Adrenal gland (tissue), 12 donors: ENCODE data around the gene DEDD. TPM values are rescaled to one million over a fixed set of nuclear protein-coding genes. Genes with fewer than 3 reads are reported as not detected.
A peak's percentile ranks its signal among the peaks of the same experiment; 100 is the strongest.
"Not testable (repeated sequence)": the region's sequence is repeated elsewhere in the genome, so short reads cannot be mapped to it uniquely, and the experiment has no call there.

Experiments used
- DNase-seq, 7 donors: peaks; one replicate each; pipeline ENCODE4 v3.0.0-alpha.2; 2019 to 2020
- H3K27ac ChIP-seq, 5 donors: fragments of 200-600 bp; sonication (generic) in 4 of 5; 1 replicate in 3 of 5; 2 replicates in 2 of 5; pipeline versions ENCODE4 v1.5.1 to v1.8.0; 2016 to 2020; ENCODE audit warnings: mild to moderate bottlenecking in 1 of 5
- H3K27me3 ChIP-seq: fragments of 200-600 bp; 2 replicates; pipeline ENCODE4 v1.8.0; 2021
- H3K36me3 ChIP-seq, 2 donors: fragments of 200-600 bp; replicated peaks in 1 of 2; 1 replicate in 1 of 2; 2 replicates in 1 of 2; pipeline versions ENCODE4 v1.5.1 to v1.8.0; 2018 to 2022
- H3K4me1 ChIP-seq, 2 donors: fragments of 200-600 bp; replicated peaks in 1 of 2; 1 replicate in 1 of 2; 2 replicates in 1 of 2; pipeline versions ENCODE4 v1.5.1 to v1.8.0; 2018 to 2021
- H3K4me3 ChIP-seq, 4 donors: fragments of 200-600 bp; sonication (generic) in 3 of 4; one replicate each; pipeline ENCODE4 v1.5.1; 2016 to 2018
- H3K9me3 ChIP-seq, 3 donors: fragments of 200-600 bp; sonication (generic) in 1 of 3; replicated peaks in 1 of 3; 1 replicate in 2 of 3; 2 replicates in 1 of 3; pipeline versions ENCODE4 v1.5.1 to v1.8.0; 2016 to 2021
- POLR2A ChIP-seq, 2 donors: fragments of 450-650 bp; IDR thresholded peaks; one replicate each; pipeline ENCODE4 v1.6.1; 2017; ENCODE audit warnings: antibody characterized with exemption in 2 of 2, mild to moderate bottlenecking in 2 of 2, moderate library complexity in 1 of 2
- WGBS, 4 donors: extraction: QIAGEN DNeasy Blood & Tissue Kit in 2 of 4; methylation state at CpG; one replicate each; pipeline versions ENCODE4 v1.1.5 to v1.1.7; 2013 to 2017; 5-methylcytosine and 5-hydroxymethylcytosine counted together
- intact Hi-C, 2 donors: fragments of 100-400 bp; cut with DNase I; formaldehyde crosslinking; loops; one replicate each; pipeline versions ENCODE4 v1.14.1 to v1.15.0; 2022 to 2023
- polyA plus RNA-seq, 3 donors: library from polyadenylated mRNA; stranded (reverse); fragments of 200-250 nt in 2 of 3; fragments of 350-450 nt in 1 of 3; fragmentation: Illumina TruSeq in 1 of 3; extraction: RNeasy Lipid Tissue Mini Kit (QIAGEN cat#74804) in 1 of 3; gene quantifications; one replicate each; pipeline ENCODE4 v1.2.3, GENCODE V29; 2013 to 2014
- total RNA-seq, 9 donors: library from RNA; depleted of rRNA in 4 of 9; stranded (reverse); fragments of >200 nt in 4 of 9; fragments of 120-200 nt in 1 of 9; fragmentation: NEBNext Ultra II Directional in 1 of 9; extraction: Animal tissue kit (Norgen Biotek cat#: 25700) in 1 of 9; gene quantifications; one replicate each; pipeline versions ENCODE4 v1.1.0 to v1.2.4, GENCODE V29; 2013 to 2023
- TF ChIP-seq, protein P1 (sequence below), 6 experiments: fragments of 450-650 bp in 4 of 6; fragments of 200-600 bp in 2 of 6; sonication (generic) in 1 of 6; IDR thresholded peaks; 1 replicate in 5 of 6; 2 replicates in 1 of 6; pipeline versions ENCODE4 v1.5.1 to v1.8.0; 2016 to 2021; ENCODE audit warnings: antibody characterized with exemption in 6 of 6, mild to moderate bottlenecking in 2 of 6, moderate library complexity in 1 of 6
- donor health status: healthy with polysubstance abuse.
- donor health status: Bipolar disorder and iron deficiency.
- donor health status: DM: yes; HTN: yes; CAD: no.
- donor health status: DM: no; HTN: no; CAD: no.
- donor health status: DM: no; HTN: no; CAD: no.
- donor health status: DM: yes; HTN: yes; CAD: no.

DEDD gene
- total and polyA plus RNA-seq, 12 donors = 22.0 to 38.2 (median 32.3) TPM

DNA sequence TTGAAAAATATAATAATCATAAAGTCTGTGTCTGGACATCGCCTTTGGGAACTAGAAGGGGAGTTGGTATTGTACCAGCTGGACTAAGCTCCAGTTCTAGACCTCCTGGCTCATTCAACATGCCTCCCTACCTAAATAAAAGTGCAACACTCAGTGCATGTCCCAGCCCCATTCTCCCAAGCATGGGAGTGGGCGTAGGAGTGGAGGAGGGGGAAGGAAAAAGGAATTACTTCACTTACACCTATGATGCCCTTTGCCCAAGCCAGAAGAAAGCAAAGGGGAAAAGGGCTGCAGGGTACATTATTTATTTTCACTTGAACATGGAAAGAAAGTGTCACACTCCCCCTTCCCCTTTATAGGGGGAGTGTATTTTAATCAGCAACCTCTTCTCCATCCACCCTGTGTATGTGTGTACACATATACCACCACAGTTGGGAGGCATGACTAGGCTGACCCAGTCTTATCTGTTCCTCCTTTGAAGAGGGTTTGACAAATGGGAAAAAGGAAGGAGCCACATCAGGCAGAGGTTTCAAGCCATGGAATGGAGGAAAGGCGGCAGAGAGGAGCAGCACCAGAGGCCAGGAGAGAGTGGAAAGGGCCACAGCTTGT, 11.3 kb downstream of the DEDD start:
- H3K36me3 ChIP-seq = peaks cover 0 to 59% of the 10 kb centered on the region in 2 donors
- TF ChIP-seq POLR2A (IDR thresholded peaks at IDR 0.05) = no peak
- TF ChIP-seq, protein P1, sequence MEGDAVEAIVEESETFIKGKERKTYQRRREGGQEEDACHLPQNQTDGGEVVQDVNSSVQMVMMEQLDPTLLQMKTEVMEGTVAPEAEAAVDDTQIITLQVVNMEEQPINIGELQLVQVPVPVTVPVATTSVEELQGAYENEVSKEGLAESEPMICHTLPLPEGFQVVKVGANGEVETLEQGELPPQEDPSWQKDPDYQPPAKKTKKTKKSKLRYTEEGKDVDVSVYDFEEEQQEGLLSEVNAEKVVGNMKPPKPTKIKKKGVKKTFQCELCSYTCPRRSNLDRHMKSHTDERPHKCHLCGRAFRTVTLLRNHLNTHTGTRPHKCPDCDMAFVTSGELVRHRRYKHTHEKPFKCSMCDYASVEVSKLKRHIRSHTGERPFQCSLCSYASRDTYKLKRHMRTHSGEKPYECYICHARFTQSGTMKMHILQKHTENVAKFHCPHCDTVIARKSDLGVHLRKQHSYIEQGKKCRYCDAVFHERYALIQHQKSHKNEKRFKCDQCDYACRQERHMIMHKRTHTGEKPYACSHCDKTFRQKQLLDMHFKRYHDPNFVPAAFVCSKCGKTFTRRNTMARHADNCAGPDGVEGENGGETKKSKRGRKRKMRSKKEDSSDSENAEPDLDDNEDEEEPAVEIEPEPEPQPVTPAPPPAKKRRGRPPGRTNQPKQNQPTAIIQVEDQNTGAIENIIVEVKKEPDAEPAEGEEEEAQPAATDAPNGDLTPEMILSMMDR (IDR thresholded peaks at IDR 0.05) = no peak
- no peak overlapping the region for H3K4me3 ChIP-seq
- DNase-seq = no peak
- H3K27ac ChIP-seq = peak overlapping the region in 1 of 5 donors; percentile 100
- H3K27me3 ChIP-seq = no peaks in the 10 kb centered on the region
- H3K4me1 ChIP-seq = peaks cover 27 to 44% of the 10 kb centered on the region in 2 donors
- WGBS, 4 donors = 85 to 91% (median 88%) methylated on average over 3 of the region's 3 CpGs
- intact Hi-C loops = no loop called here
- H3K9me3 ChIP-seq = no peaks in the 10 kb centered on the region

DNA sequence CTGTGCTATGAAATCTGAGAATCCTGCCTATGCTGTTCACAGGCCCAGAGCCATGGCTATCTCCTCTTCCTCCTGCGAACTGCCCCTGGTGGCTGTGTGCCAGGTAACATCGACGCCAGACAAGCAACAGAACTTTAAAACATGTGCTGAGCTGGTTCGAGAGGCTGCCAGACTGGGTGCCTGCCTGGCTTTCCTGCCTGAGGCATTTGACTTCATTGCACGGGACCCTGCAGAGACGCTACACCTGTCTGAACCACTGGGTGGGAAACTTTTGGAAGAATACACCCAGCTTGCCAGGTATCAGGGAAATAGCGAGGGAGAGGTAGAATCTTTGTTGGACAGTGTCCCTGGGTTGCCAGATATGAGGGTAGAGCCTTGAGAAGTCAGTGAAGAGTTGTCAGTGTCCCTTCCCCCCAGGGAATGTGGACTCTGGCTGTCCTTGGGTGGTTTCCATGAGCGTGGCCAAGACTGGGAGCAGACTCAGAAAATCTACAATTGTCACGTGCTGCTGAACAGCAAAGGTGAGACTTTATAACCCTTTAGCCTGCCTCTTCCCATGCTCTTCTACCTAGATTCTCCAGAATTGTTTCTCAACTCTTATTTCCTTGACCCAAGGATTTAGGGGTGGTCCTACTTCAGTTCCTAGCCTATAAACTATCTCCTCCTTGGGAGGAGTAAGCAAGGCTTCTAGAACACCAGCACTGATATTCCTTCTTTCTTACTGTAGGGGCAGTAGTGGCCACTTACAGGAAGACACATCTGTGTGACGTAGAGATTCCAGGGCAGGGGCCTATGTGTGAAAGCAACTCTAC, 13.2 kb downstream of the DEDD start:
- peaks cover 30 to 57% of the 10 kb centered on the region in 2 donors for H3K4me1 ChIP-seq
- TF ChIP-seq, protein P1 (IDR thresholded peaks at IDR 0.05) = peak in 5 of 6 experiments; percentile 25 to 61 (median 54)
- peak; percentile 9 to 83 for TF ChIP-seq POLR2A (IDR thresholded peaks at IDR 0.05)
- no peaks in the 10 kb centered on the region for H3K9me3 ChIP-seq
- peak overlapping the region in 1 of 4 donors; percentile 85 for H3K4me3 ChIP-seq
- intact Hi-C loops = no loop called here
- no peaks in the 10 kb centered on the region for H3K27me3 ChIP-seq
- H3K36me3 ChIP-seq = peaks cover 0 to 46% of the 10 kb centered on the region in 2 donors
- DNase-seq = peak; percentile 80 to 92 (median 88)
- WGBS, 4 donors = 26 to 29% (median 27%) methylated on average over 10 of the region's 10 CpGs
- peak overlapping the region; percentile 91 to 100 (median 95) for H3K27ac ChIP-seq

DNA sequence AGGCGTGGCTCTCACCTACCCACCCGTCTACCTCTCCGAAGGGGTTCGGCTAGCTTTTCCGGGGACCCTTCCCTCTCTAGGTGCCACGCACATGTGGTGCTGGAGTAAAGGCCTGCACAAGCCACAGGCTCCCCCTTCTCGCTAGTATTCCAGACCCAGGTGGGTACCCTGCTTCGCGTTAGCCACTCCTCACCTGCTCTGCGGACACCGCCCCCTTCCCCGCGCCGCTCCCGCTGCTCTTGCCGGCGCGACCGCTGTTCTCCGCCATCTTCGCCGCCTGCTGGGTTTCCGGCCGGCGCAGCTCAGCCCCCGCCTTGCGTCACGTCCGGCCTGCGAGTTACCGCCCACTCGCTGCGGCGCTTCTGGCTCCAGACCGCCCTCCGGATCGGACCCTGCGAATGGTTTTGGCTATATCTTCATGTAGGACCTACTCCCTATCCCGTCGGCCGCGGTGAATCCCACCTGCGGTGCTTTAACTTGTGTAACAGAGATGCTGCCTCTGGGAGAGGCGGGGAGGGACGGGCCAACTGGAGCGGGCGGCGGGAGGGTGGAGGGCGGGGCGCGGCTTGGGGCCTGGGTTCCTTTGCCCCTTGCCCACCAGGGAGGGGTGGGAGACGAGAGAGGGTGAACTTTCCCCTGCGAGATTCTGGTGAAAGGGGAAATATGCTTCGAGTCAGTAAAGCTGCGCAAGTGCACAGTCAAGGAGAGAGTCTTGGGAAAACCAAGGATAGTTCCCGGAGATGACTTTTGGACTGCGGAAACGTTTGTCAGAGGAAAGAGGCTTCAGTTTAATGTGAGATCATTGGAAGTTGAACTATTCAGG, 14.5 kb downstream of the DEDD start, which contains the start of the genes NIT1 and PFDN2:
Gene NIT1 (plus strand): TSS at position 347 of the 823 bp plus-strand sequence. CDS start 72 bp downstream, at position 419.
Gene PFDN2 (minus strand): TSS at position 279 of the 823 bp plus-strand sequence. CDS start 11 bp downstream, at position 268.
- Histone ChIP-seq H3K27me3 (no peaks in the 10 kb centered on the region), H3K4me1 (peaks cover 30 to 64% of the 10 kb centered on the region in 2 donors), H3K27ac (peak within 1 kb of the TSS; percentile 91 to 100 (median 95)), H3K9me3 (no peaks in the 10 kb centered on the region), H3K4me3 (peak within 1 kb of the TSS; percentile 60 to 92 (median 88)), H3K36me3 (peaks cover 0 to 33% of the 10 kb centered on the region in 2 donors)
- intact Hi-C loops = no loop called here
- 1% methylated on average over 24 to 58 of the region's 58 CpGs for WGBS, 4 donors
- TF ChIP-seq, protein P1 (IDR thresholded peaks at IDR 0.05) = peak in 1 of 6 experiments; percentile 5
- peak; percentile 80 to 88 for TF ChIP-seq POLR2A (IDR thresholded peaks at IDR 0.05)
- peak; percentile 85 to 94 (median 89) for DNase-seq

DNA sequence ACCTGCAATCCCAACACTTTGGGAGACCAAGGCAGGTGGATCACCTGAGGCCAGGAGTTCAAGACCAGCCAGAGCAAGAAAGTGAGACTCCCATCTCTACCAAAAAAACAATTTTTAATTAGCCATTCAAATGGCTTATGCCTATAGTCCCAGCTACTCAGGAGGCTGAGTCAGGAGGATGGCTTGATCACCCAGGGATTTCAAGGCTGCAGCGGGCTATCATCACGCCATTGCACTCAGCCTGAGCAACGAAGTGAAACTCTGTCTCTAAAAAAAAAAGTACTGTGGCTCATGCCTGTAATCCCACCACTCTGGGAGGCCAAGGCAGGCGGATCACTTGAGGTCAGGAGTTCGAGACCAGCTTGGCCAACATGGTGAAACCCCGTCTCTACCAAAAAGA, 16.5 kb downstream of the DEDD start:
- DNase-seq, H3K9me3 ChIP-seq, intact Hi-C loops, H3K27ac ChIP-seq, H3K4me3 ChIP-seq, H3K27me3 ChIP-seq: not testable (repeated sequence)
- Histone ChIP-seq H3K4me1 (peaks cover 30 to 69% of the 10 kb centered on the region in 2 donors), H3K36me3 (peaks cover 0 to 13% of the 10 kb centered on the region in 2 donors)
- WGBS, 4 donors = 72 to 90% (median 83%) methylated on average over 4 to 6 of the region's 6 CpGs
